Measurements from ENCODE around the gene SYNPO2L.

GRCh38 chr10:73635781-73636180 is 20.0 kb downstream of the SYNPO2L start:
- no peak for TF ChIP-seq POLR2A (IDR thresholded peaks at IDR 0.05)
- TF ChIP-seq CTCF (IDR thresholded peaks at IDR 0.05): no peak
